Measurements from ENCODE around the gene SLC35E1. TPM values are rescaled to one million over a fixed set of nuclear protein-coding genes. Genes with fewer than 3 reads are reported as not detected.
A peak's percentile ranks its signal among the peaks of the same experiment; 100 is the strongest.

SLC35E1 gene
- total RNA-seq, 1 experiment from 2014 or later, result 35.8 TPM

DNA sequence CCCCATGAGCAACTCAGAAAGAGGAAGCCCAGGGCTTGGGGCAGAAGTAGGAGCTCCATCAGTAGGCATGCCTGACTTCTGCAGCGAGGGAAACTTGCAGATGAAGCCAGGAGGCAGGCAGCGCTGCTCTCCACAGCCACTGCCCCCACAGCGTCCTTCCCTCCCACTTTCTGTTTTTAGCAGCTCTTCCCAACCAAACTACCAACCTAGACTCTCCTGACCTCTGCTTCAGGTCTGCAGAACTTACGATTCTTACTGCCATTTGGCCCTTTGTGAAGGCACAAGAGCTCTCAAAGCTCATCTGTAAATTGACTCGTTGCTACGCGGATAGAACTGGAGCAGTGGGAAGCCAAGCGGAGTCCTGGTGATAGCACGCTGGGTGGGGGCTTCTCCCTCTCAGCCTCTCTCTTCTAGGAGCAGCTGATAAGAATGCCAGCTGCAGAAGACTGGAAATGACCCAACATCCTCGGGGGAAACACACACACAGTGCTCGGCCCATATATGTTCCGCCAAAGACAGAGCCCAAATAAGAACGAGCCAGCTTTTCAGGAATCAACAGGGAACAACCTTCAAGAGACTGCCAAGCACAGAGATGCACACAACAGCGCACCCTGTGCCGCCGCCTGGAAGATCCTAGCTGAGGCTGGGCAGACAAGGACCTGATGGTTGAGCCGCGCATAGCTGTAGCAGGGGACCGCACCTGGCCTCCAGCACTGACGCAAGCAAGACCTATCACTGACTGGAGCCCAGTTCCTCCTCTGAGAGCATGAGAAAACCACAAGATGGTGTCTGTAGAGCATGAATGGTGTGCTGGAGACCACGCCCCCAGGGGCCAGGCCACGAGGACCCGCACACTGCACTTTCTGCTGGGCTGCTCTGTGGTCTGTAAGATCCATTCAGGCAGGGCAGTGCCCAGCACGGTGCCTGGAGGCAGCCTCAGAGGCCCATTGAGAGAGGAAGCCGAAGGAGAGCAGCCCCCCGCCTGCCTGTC lies 15.9 kb upstream of the SLC35E1 start:
- Mint-ChIP-seq H3K27ac (peak overlapping the region; percentile 37 to 91 (median 46); a peak in 4 of 7 replicates), H3K9me3 (no peaks in the 10 kb centered on the region), H3K27me3 (ENCODE audit: low read depth) (no peaks in the 10 kb centered on the region), H3K36me3 (ENCODE audit: insufficient read depth in 1 of 3, low read depth in 3 of 3) (peaks cover 0 to under 1% (median 0%) of the 10 kb centered on the region in 3 experiments; a peak in 2 of 7 replicates), H3K4me1 (peaks cover 67 to 84% of the 10 kb centered on the region in 2 experiments), H3K4me3 (peak overlapping the region in 1 of 2 experiments; percentile 52; a peak in 3 of 5 replicates)
- Histone ChIP-seq H3K14ac (ENCODE audit: insufficient read depth, low read length) (peak overlapping the region; percentile 0; the same call in 1 of the 2 replicates), H3K56ac (ENCODE audit: insufficient read length, low read depth, low read length) (no peak overlapping the region), H3K4me1 (ENCODE audit: insufficient read depth, low read length) (peaks cover 20% of the 10 kb centered on the region), H3K4me2 (ENCODE audit: insufficient read depth, insufficient read length, low read length) (no peak overlapping the region), H2BK15ac (ENCODE audit: low read depth, low read length) (no peak overlapping the region), H4K5ac (ENCODE audit: insufficient read length, low read depth, low read length) (no peak overlapping the region), H4K20me1 (ENCODE audit: control insufficient read depth, insufficient read depth, insufficient read length) (no peaks in the 10 kb centered on the region), H2AK5ac (ENCODE audit: insufficient read length, low read length) (no peak overlapping the region), H3K9ac (ENCODE audit: extremely low read depth, insufficient read length, low read length) (no peak overlapping the region), H3K79me1 (ENCODE audit: insufficient read depth, low read depth, low read length, poor library complexity, severe bottlenecking) (peaks cover 6% of the 10 kb centered on the region), H3K27me3 (ENCODE audit: insufficient read depth, low read length) (no peaks in the 10 kb centered on the region), H3K9me3 (ENCODE audit: control insufficient read depth, low read depth, low read length) (no peaks in the 10 kb centered on the region), H3T11ph (ENCODE audit: low read length) (no peak overlapping the region), H2BK120ac (ENCODE audit: low read depth, low read length, poor library complexity, severe bottlenecking) (no peak overlapping the region), H3K27ac (ENCODE audit: insufficient read length, low read depth, low read length) (no peak overlapping the region), H4K8ac (replicated peaks; ENCODE audit: insufficient read length, low read depth, low read length) (no peak overlapping the region), H3K79me2 (ENCODE audit: insufficient read depth, low read length) (peaks cover 16% of the 10 kb centered on the region; the same call in 1 of the 2 replicates), H2AFZ (ENCODE audit: low read length) (no peak overlapping the region), H2BK12ac (ENCODE audit: insufficient read length, low read depth, low read length) (no peak overlapping the region), H3K4ac (ENCODE audit: low read depth, low read length) (no peak overlapping the region), H2BK5ac (ENCODE audit: insufficient read length, low read length) (no peak overlapping the region), H4K91ac (ENCODE audit: insufficient read length, low read depth, low read length) (no peak overlapping the region), H3K23ac (ENCODE audit: insufficient read length, low read depth, low read length) (no peak overlapping the region), H2BK20ac (ENCODE audit: low read depth, low read length, poor library complexity, severe bottlenecking) (no peak overlapping the region), H3K23me2 (ENCODE audit: insufficient read length, low read depth, low read length, poor library complexity, severe bottlenecking) (no peaks in the 10 kb centered on the region), H3K18ac (ENCODE audit: insufficient read length, low read depth, low read length) (no peak overlapping the region)
- DNase-seq, result peak; percentile 45
- WGBS (ENCODE audit: extremely low coverage, insufficient read length, low lambda C conversion rate), result no CpG with 5 or more reads among the region's 26 CpGs
- TF ChIP-seq, protein P1, sequence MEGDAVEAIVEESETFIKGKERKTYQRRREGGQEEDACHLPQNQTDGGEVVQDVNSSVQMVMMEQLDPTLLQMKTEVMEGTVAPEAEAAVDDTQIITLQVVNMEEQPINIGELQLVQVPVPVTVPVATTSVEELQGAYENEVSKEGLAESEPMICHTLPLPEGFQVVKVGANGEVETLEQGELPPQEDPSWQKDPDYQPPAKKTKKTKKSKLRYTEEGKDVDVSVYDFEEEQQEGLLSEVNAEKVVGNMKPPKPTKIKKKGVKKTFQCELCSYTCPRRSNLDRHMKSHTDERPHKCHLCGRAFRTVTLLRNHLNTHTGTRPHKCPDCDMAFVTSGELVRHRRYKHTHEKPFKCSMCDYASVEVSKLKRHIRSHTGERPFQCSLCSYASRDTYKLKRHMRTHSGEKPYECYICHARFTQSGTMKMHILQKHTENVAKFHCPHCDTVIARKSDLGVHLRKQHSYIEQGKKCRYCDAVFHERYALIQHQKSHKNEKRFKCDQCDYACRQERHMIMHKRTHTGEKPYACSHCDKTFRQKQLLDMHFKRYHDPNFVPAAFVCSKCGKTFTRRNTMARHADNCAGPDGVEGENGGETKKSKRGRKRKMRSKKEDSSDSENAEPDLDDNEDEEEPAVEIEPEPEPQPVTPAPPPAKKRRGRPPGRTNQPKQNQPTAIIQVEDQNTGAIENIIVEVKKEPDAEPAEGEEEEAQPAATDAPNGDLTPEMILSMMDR (conservative IDR thresholded peaks at IDR 0.05), result no peak
